Liver (tissue), 9 donors: ENCODE measurements around the gene PPP1R16B. TPM values are rescaled to one million over a fixed set of nuclear protein-coding genes. Genes with fewer than 3 reads are reported as not detected.

ENCODE experiments used
- DNase-seq: peaks from one replicate; pipeline ENCODE4 v3.0.0-alpha.2; 2017; ENCODE audit warnings: low spot score
- H3K27ac ChIP-seq, 2 donors: one replicate each; pipeline ENCODE4 v1.7.0; 2013; ENCODE audit warnings: inconsistent platforms in 2 of 2, low read length in 2 of 2, control low read depth in 1 of 2, low read depth in 1 of 2, mild to moderate bottlenecking in 1 of 2
- H3K27me3 ChIP-seq, 4 donors: one replicate each; pipeline versions ENCODE4 v1.6.1 to v1.7.0; 2013; ENCODE audit warnings: low read length in 3 of 4, inconsistent platforms in 1 of 4, mild to moderate bottlenecking in 1 of 4, moderate library complexity in 1 of 4; ENCODE audit not compliant: control insufficient read depth in 4 of 4, insufficient read depth in 4 of 4
- H3K36me3 ChIP-seq, 4 donors: one replicate each; pipeline versions ENCODE4 v1.6.1 to v1.7.0; 2013; ENCODE audit warnings: low read length in 3 of 4, mild to moderate bottlenecking in 3 of 4, low read depth in 1 of 4, moderate library complexity in 1 of 4; ENCODE audit not compliant: control insufficient read depth in 4 of 4, insufficient read depth in 3 of 4
- H3K4me1 ChIP-seq, 4 donors: one replicate each; pipeline versions ENCODE4 v1.6.1 to v1.7.0; 2013; ENCODE audit warnings: low read length in 3 of 4, mild to moderate bottlenecking in 3 of 4, moderate library complexity in 1 of 4; ENCODE audit not compliant: control insufficient read depth in 4 of 4, insufficient read depth in 4 of 4
- H3K4me3 ChIP-seq, 3 donors: one replicate each; pipeline versions ENCODE4 v1.6.1 to v1.7.0; 2013; ENCODE audit warnings: low read length in 3 of 3, control low read depth in 1 of 3, low read depth in 1 of 3, mild to moderate bottlenecking in 1 of 3
- H3K9ac ChIP-seq, 2 donors: one replicate each; pipeline ENCODE4 v1.7.0; 2013; ENCODE audit warnings: low read length in 2 of 2, mild to moderate bottlenecking in 2 of 2, moderate library complexity in 2 of 2, control low read depth in 1 of 2, low read depth in 1 of 2
- H3K9me3 ChIP-seq, 4 donors: one replicate each; pipeline versions ENCODE4 v1.6.1 to v1.7.0; 2013; ENCODE audit warnings: low read length in 3 of 4; ENCODE audit not compliant: control insufficient read depth in 4 of 4
- ATF3 ChIP-seq: IDR thresholded peaks from 2 replicates; pipeline ENCODE4 v1.6.1; 2016; ENCODE audit warnings: antibody characterized with exemption
- EGR1 ChIP-seq, 2 donors: IDR thresholded peaks; 2 replicates each; pipeline ENCODE4 v1.6.1; 2016 to 2018; ENCODE audit warnings: antibody characterized with exemption in 2 of 2, low read depth in 2 of 2
- FOXA1 ChIP-seq: IDR thresholded peaks from 2 replicates; pipeline ENCODE4 v1.6.1; 2016; ENCODE audit warnings: antibody characterized with exemption
- FOXA2 ChIP-seq: IDR thresholded peaks from 2 replicates; pipeline ENCODE4 v1.6.1; 2016; ENCODE audit warnings: antibody characterized with exemption
- GABPA ChIP-seq, 2 donors: IDR thresholded peaks in 1 of 2; conservative IDR thresholded peaks in 1 of 2; 2 replicates each; pipeline ENCODE4 v1.6.1; 2016; ENCODE audit warnings: antibody characterized with exemption in 2 of 2, mild to moderate bottlenecking in 1 of 2, moderate library complexity in 1 of 2
- HNF4A ChIP-seq, 2 donors: conservative IDR thresholded peaks; 2 replicates each; pipeline ENCODE4 v1.6.1; 2016; ENCODE audit warnings: antibody characterized with exemption in 2 of 2, mild to moderate bottlenecking in 2 of 2
- HNF4G ChIP-seq: IDR thresholded peaks from 2 replicates; pipeline ENCODE4 v1.6.1; 2016; ENCODE audit warnings: antibody characterized with exemption
- JUND ChIP-seq, 2 donors: IDR thresholded peaks; 2 replicates each; pipeline ENCODE4 v1.6.1; 2016; ENCODE audit warnings: antibody characterized with exemption in 2 of 2
- MAX ChIP-seq: IDR thresholded peaks from 2 replicates; pipeline ENCODE4 v1.6.1; 2016; ENCODE audit warnings: antibody characterized with exemption
- NR2F2 ChIP-seq: IDR thresholded peaks from 2 replicates; pipeline ENCODE4 v1.6.1; 2016; ENCODE audit warnings: antibody characterized with exemption
- RAD21 ChIP-seq, 2 donors: IDR thresholded peaks; 2 replicates each; pipeline ENCODE4 v1.6.1; 2016; ENCODE audit warnings: antibody characterized with exemption in 2 of 2, mild to moderate bottlenecking in 2 of 2
- REST ChIP-seq: IDR thresholded peaks from 2 replicates; pipeline ENCODE4 v1.6.1; 2016; ENCODE audit warnings: antibody characterized with exemption, mild to moderate bottlenecking
- RXRA ChIP-seq, 2 donors: IDR thresholded peaks; 2 replicates each; pipeline ENCODE4 v1.6.1; 2017 to 2018; ENCODE audit warnings: antibody characterized with exemption in 2 of 2, mild to moderate bottlenecking in 1 of 2
- SP1 ChIP-seq: IDR thresholded peaks from 2 replicates; pipeline ENCODE4 v1.6.1; 2018; ENCODE audit warnings: antibody characterized with exemption, mild to moderate bottlenecking
- TAF1 ChIP-seq: conservative IDR thresholded peaks from 2 replicates; pipeline ENCODE4 v1.6.1; 2016; ENCODE audit warnings: antibody characterized with exemption, mild to moderate bottlenecking
- YY1 ChIP-seq: IDR thresholded peaks from 2 replicates; pipeline ENCODE4 v1.6.1; 2016; ENCODE audit warnings: antibody characterized with exemption, mild to moderate bottlenecking
- ZBTB33 ChIP-seq: IDR thresholded peaks from 2 replicates; pipeline ENCODE4 v1.6.1; 2016; ENCODE audit warnings: antibody characterized with exemption
- WGBS: extraction: QIAGEN DNeasy Blood & Tissue Kit; methylation state at CpG from one replicate; pipeline ENCODE4 v1.1.7; 2013; 5-methylcytosine and 5-hydroxymethylcytosine counted together
- polyA plus RNA-seq, 2 donors: library from polyadenylated mRNA; stranded (reverse) in 1 of 2; unstranded in 1 of 2; fragments of 200-250 nt in 1 of 2; fragments of >200 nt in 1 of 2; fragmentation: Nextera tagmentation in 1 of 2; extraction: Ambion mirVana in 1 of 2; gene quantifications; one replicate each; pipeline versions ENCODE4 v1.2.1 to v1.2.3, GENCODE V29; 2013 to 2015
- total RNA-seq, 2 donors: library from RNA; depleted of rRNA; stranded (reverse); fragments of >200 nt; gene quantifications; one replicate each; pipeline ENCODE4 v1.2.3, GENCODE V29; 2014
- TF ChIP-seq, protein P1 (sequence below): fragments of 150-350 bp; IDR thresholded peaks from 2 replicates; pipeline ENCODE4 v1.5.1; 2017; ENCODE audit warnings: improper control_type of control experiment, low read depth, low read length; ENCODE audit not compliant: missing input control
- donor health status: healthy.
- donor health status: healthy.
- donor health status: healthy.
- donor health status: healthy.
- donor health status: healthy.

PPP1R16B gene
- total and polyA plus RNA-seq, 4 donors, result 0.84 to 5.7 (median 1.2) TPM

DNA sequence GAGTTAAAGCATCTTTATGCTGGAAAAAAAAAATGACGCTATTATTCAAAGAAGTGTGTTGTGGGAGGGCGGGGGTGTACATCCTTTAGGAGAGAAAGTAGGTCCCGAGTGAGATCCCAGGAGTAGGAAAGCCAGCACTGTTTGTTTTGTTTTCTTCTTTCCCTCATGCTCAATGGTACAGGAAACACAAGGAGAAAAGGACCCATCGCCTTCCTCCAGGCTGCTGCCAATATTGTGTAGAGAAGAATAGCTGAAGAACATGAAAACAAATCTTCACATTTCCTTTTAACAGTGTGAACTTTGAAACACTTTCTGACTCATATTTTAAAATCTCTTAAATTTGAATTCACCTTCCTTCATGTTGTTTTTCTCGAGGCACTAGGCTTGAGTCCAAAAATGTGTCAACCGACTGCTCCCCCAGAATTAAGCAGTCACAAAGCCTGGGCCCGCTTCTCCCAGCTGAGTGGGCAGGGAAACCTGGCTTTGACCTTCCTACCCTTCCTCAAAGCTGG, 22.3 kb downstream of the PPP1R16B start (continued):
- TF ChIP-seq ATF3 (no peak), FOXA2 (no peak), RAD21 (IDR thresholded peaks at IDR 0.05) (no peak)

GRCh38 chr20:38828514-38829295, 23.2 kb downstream of the PPP1R16B start:
- TF ChIP-seq FOXA1 (no peak), TAF1 (no peak), NR2F2 (peak; percentile 59)

DNA sequence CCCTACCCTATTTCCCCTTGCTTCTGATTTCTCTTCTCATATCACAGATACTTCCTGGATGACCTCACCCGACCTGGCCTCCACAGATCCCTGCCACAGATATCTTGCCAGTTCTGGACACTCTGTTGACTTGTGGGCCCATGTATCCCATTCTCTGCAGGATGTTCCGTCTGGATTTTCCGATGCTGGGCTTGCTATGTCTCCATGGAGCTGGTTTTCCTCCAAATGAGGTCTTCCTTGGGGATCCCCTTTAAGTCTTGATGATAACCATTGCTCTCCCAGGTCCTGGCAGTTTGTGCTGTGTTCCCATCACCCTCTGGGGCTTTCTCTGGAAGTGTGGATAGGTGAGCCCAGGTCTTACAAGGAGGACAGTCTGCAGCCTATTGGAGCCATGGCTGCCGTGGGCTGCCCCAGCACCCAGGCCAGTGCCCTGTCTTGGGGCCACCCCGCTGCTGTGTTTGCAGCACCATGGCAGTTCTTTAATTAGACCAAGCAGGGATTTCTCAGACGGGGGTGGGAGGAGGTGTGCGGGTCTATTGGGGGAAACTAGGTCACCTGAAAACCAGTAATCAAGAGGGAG, 23.9 kb downstream of the PPP1R16B start:
- Histone ChIP-seq H3K4me1 (no peaks in the 10 kb centered on the region), H3K9ac (no peak overlapping the region), H3K36me3 (no peaks in the 10 kb centered on the region), H3K9me3 (no peaks in the 10 kb centered on the region), H3K27me3 (no peaks in the 10 kb centered on the region), H3K4me3 (no peak overlapping the region), H3K27ac (peak overlapping the region in 1 of 2 donors; percentile 12)
- WGBS, result 79% methylated on average over 7 of the region's 7 CpGs
- TF ChIP-seq SP1 (no peak), FOXA1 (no peak), HNF4A (conservative IDR thresholded peaks at IDR 0.05) (no peak), ZBTB33 (no peak), EGR1 (IDR thresholded peaks at IDR 0.05; ENCODE audit: low read depth in 2 of 2) (no peak), RXRA (IDR thresholded peaks at IDR 0.05) (no peak), FOXA2 (no peak), GABPA (IDR thresholded peaks at IDR 0.05 in 1 of 2, conservative IDR thresholded peaks at IDR 0.05 in 1 of 2) (no peak), ATF3 (no peak), RAD21 (IDR thresholded peaks at IDR 0.05) (no peak), JUND (IDR thresholded peaks at IDR 0.05) (no peak), MAX (no peak), HNF4G (no peak), NR2F2 (no peak), TAF1 (no peak), REST (no peak), YY1 (no peak)
- TF ChIP-seq, protein P1, sequence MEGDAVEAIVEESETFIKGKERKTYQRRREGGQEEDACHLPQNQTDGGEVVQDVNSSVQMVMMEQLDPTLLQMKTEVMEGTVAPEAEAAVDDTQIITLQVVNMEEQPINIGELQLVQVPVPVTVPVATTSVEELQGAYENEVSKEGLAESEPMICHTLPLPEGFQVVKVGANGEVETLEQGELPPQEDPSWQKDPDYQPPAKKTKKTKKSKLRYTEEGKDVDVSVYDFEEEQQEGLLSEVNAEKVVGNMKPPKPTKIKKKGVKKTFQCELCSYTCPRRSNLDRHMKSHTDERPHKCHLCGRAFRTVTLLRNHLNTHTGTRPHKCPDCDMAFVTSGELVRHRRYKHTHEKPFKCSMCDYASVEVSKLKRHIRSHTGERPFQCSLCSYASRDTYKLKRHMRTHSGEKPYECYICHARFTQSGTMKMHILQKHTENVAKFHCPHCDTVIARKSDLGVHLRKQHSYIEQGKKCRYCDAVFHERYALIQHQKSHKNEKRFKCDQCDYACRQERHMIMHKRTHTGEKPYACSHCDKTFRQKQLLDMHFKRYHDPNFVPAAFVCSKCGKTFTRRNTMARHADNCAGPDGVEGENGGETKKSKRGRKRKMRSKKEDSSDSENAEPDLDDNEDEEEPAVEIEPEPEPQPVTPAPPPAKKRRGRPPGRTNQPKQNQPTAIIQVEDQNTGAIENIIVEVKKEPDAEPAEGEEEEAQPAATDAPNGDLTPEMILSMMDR, result no peak
- no peak for DNase-seq

More at GRCh38 chr20:38828514-38829295, 23.2 kb downstream of the PPP1R16B start:
- Histone ChIP-seq H3K9ac (no peak overlapping the region), H3K4me3 (no peak overlapping the region), H3K27me3 (no peaks in the 10 kb centered on the region), H3K27ac (no peak overlapping the region), H3K4me1 (no peaks in the 10 kb centered on the region), H3K9me3 (no peaks in the 10 kb centered on the region), H3K36me3 (no peaks in the 10 kb centered on the region)
- no peak for DNase-seq
- 88% methylated on average over 6 of the region's 6 CpGs for WGBS
